Fibroblast of mammary gland (primary cell): ENCODE results near the gene SAXO1.

Source experiments
- DNase-seq: peaks from one replicate; pipeline ENCODE4 v3.0.0-alpha.2; 2010; ENCODE audit warnings: low read depth
- H3K4me3 ChIP-seq: 2 replicates; pipeline ENCODE4 v1.5.1; 2011; ENCODE audit warnings: low read depth, mild to moderate bottlenecking, low read length, moderate library complexity; ENCODE audit not compliant: control insufficient read depth
- TF ChIP-seq, protein P1 (sequence below): conservative IDR thresholded peaks from 2 replicates; pipeline ENCODE4 v1.5.1; 2011; ENCODE audit warnings: low read depth, low read length, inconsistent platforms; ENCODE audit not compliant: control insufficient read depth, insufficient read depth

Gene SAXO1

GRCh38 chr9:18889550-18889949 is 143.5 kb downstream of the SAXO1 start:
- TF ChIP-seq, protein P1, sequence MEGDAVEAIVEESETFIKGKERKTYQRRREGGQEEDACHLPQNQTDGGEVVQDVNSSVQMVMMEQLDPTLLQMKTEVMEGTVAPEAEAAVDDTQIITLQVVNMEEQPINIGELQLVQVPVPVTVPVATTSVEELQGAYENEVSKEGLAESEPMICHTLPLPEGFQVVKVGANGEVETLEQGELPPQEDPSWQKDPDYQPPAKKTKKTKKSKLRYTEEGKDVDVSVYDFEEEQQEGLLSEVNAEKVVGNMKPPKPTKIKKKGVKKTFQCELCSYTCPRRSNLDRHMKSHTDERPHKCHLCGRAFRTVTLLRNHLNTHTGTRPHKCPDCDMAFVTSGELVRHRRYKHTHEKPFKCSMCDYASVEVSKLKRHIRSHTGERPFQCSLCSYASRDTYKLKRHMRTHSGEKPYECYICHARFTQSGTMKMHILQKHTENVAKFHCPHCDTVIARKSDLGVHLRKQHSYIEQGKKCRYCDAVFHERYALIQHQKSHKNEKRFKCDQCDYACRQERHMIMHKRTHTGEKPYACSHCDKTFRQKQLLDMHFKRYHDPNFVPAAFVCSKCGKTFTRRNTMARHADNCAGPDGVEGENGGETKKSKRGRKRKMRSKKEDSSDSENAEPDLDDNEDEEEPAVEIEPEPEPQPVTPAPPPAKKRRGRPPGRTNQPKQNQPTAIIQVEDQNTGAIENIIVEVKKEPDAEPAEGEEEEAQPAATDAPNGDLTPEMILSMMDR = no peak
- no peak overlapping the region for H3K4me3 ChIP-seq
- no peak for DNase-seq

- TF ChIP-seq, protein P1 = no peak
- H3K4me3 ChIP-seq = no peak overlapping the region
- peak; percentile 29 for DNase-seq
These were observed 144.7 kb downstream of the SAXO1 start for GRCh38 chr9:18888290-18888689.

DNA sequence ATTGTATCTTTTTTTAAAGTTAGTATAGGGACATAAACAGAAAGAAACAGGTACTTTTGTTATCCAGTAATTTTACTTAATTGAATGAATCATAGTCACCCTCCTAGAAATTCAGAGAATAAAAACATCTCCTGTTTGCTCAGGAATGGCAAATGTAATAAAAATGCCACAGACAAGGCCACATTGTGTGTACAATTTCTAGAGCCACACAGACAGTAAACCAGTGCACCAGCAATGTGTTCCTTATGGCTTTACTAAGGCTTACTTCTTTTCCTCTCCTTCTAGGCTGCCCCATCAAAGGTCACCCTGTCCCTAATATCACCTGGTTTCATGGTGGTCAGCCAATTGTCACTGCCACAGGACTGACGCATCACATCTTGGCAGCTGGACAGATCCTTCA is 145.5 kb downstream of the SAXO1 start:
- TF ChIP-seq, protein P1 = no peak
- no peak overlapping the region for H3K4me3 ChIP-seq
- DNase-seq = no peak

- no peak overlapping the region for H3K4me3 ChIP-seq
- no peak for DNase-seq
- TF ChIP-seq, protein P1 = no peak
These were observed 151.3 kb downstream of the SAXO1 start for GRCh38 chr9:18881758-18882157.

DNA sequence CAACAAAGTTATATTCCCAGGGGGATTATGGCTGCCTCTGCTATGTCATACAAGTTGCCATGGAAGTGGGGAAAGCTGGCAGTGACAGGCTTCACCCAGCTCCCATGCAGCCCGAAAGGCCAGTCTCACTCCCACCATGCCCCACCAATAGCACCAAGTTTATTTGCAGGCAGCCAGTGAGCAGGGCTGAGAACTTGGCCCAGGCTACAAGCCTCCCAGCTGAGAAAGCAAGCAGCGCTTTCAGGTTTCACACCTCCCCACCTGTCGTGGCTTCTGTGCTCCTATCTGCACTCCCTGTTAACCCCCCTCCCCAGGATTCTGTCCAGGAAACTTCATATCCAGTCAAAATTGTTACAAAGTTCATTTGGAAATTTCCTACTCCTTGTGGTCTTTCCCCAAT is 155.0 kb downstream of the SAXO1 start:
- TF ChIP-seq, protein P1 = no peak
- no peak for DNase-seq
- H3K4me3 ChIP-seq = no peak overlapping the region
